SK-N-SH (cell line): ENCODE measurements around the gene ALB. TPM values are rescaled to one million over a fixed set of nuclear protein-coding genes. Genes with fewer than 3 reads are reported as not detected.

ENCODE experiments used
- CTCF ChIA-PET: fragments of 300-600, 350-600 bp; formaldehyde crosslinking; extraction: SDS; loops from one replicate; lab custom pipeline; 2021; lab: Yijun Ruan, JAX
- POLR2A ChIA-PET: fragments of 350-600 bp; sonication (Branson Sonifier 250); formaldehyde crosslinking; extraction: SDS; loops from one replicate; lab custom pipeline; 2020; ENCODE audit warnings: antibody characterized with exemption, inconsistent platforms; lab: Yijun Ruan, JAX
- DNase-seq: peaks from one replicate; pipeline ENCODE4 v3.0.0; 2012
- H2AFZ ChIP-seq: fragments of 200-600 bp; sonication (generic); 2 replicates; pipeline ENCODE4 v1.8.1; 2016; ENCODE audit warnings: antibody characterized with exemption, mild to moderate bottlenecking, low read depth
- H3F3A ChIP-seq: fragments of 200-600 bp; sonication (generic); replicated peaks from 2 replicates; pipeline ENCODE3; 2016; ENCODE audit warnings: antibody characterized with exemption, mild to moderate bottlenecking; ENCODE audit not compliant: insufficient read depth
- H3K27ac ChIP-seq, 2 experiments: fragments of 200-500 bp in 1 of 2; fragments of 200-600 bp in 1 of 2; sonication (Bioruptor generic) in 1 of 2; sonication (generic), shearing (Covaris generic) in 1 of 2; 2 replicates each; pipeline versions ENCODE4 v1.5.1 to v1.6.1; 2014 to 2016; ENCODE audit warnings: low read depth in 2 of 2, inconsistent platforms in 1 of 2, low read length in 1 of 2, mild to moderate bottlenecking in 1 of 2, mixed read lengths in 1 of 2
- H3K27me3 ChIP-seq: fragments of 200-600 bp; sonication (generic), shearing (Covaris generic); 2 replicates; pipeline ENCODE4 v1.6.1; 2016; ENCODE audit warnings: mixed run types; ENCODE audit not compliant: insufficient read depth
- H3K36me3 ChIP-seq, 2 experiments: fragments of 200-500 bp in 1 of 2; fragments of 200-600 bp in 1 of 2; sonication (Bioruptor generic) in 1 of 2; sonication (generic) in 1 of 2; replicated peaks in 1 of 2; 2 replicates each; pipeline versions ENCODE3 to v1.5.1; 2014 to 2016; ENCODE audit warnings: low read length in 1 of 2, mild to moderate bottlenecking in 1 of 2; ENCODE audit not compliant: insufficient read depth in 2 of 2, control insufficient read depth in 1 of 2
- H3K4me1 ChIP-seq, 2 experiments: fragments of 200-500 bp in 1 of 2; fragments of 200-600 bp in 1 of 2; sonication (Bioruptor generic) in 1 of 2; sonication (generic), shearing (Covaris generic) in 1 of 2; 2 replicates each; pipeline versions ENCODE4 v1.5.1 to v1.6.1; 2014 to 2016; ENCODE audit warnings: low read depth in 1 of 2, low read length in 1 of 2, mixed run types in 1 of 2; ENCODE audit not compliant: insufficient read depth in 2 of 2, control insufficient read depth in 1 of 2
- H3K4me2 ChIP-seq: fragments of 200-600 bp; sonication (generic), shearing (Covaris generic); 2 replicates; pipeline ENCODE4 v1.6.1; 2017; ENCODE audit warnings: mixed run types
- H3K4me3 ChIP-seq, 2 experiments: fragments of 200-500 bp in 1 of 2; fragments of 200-600 bp in 1 of 2; sonication (Bioruptor generic) in 1 of 2; sonication (generic), shearing (Covaris generic) in 1 of 2; 2 replicates each; pipeline versions ENCODE4 v1.5.1 to v1.8.1; 2014 to 2016; ENCODE audit warnings: low read depth in 2 of 2, inconsistent platforms in 1 of 2, low read length in 1 of 2, mild to moderate bottlenecking in 1 of 2, mixed read lengths in 1 of 2, moderate library complexity in 1 of 2
- H3K79me2 ChIP-seq: fragments of 200-600 bp; sonication (generic); 2 replicates; pipeline ENCODE4 v1.8.1; 2017; ENCODE audit warnings: mild to moderate bottlenecking; ENCODE audit not compliant: insufficient read depth
- H3K9ac ChIP-seq: fragments of 200-600 bp; sonication (generic); 2 replicates; pipeline ENCODE4 v1.6.1; 2017; ENCODE audit warnings: mixed run types
- H3K9me2 ChIP-seq: fragments of 200-600 bp; sonication (generic); 2 replicates; pipeline ENCODE4 v1.6.1; 2017; ENCODE audit warnings: mixed run types
- H3K9me3 ChIP-seq: fragments of 200-600 bp; sonication (generic); 2 replicates; pipeline ENCODE4 v1.6.1; 2017; ENCODE audit warnings: mixed run types, mild to moderate bottlenecking, moderate library complexity
- H4K20me1 ChIP-seq: fragments of 200-600 bp; sonication (generic); 2 replicates; pipeline ENCODE4 v1.6.1; 2017; ENCODE audit warnings: mild to moderate bottlenecking, mixed run types; ENCODE audit not compliant: insufficient read depth
- CHD2 ChIP-seq: fragments of 150-350 bp; IDR thresholded peaks from 2 replicates; pipeline ENCODE4 v1.6.1; 2018; ENCODE audit warnings: low read length; ENCODE audit not compliant: partially characterized antibody
- ELF1 ChIP-seq: IDR thresholded peaks from 2 replicates; pipeline ENCODE4 v1.4.0; 2012
- EZH2phosphoT487 ChIP-seq: fragments of 200-600 bp; sonication (generic); IDR thresholded peaks from 2 replicates; pipeline ENCODE4 v1.6.1; 2017; ENCODE audit warnings: low read depth, mixed run types, mild to moderate bottlenecking, antibody characterized with exemption, moderate library complexity, borderline replicate concordance
- FOXJ3 ChIP-seq: sonication (generic); formaldehyde crosslinking; IDR thresholded peaks from 2 replicates; pipeline ENCODE4 v1.5.1; 2020; ENCODE audit warnings: mild to moderate bottlenecking, missing genetic modification reagents
- GABPA ChIP-seq: IDR thresholded peaks from 2 replicates; pipeline ENCODE4 v1.4.0; 2012; ENCODE audit warnings: low read depth, mild to moderate bottlenecking
- JUND ChIP-seq: IDR thresholded peaks from 2 replicates; pipeline ENCODE4 v1.4.0; 2012
- MXI1 ChIP-seq: IDR thresholded peaks from 2 replicates; pipeline ENCODE4 v1.6.1; 2012; ENCODE audit warnings: mild to moderate bottlenecking, low read depth, low read length, improper control_type of control experiment
- RFX5 ChIP-seq: IDR thresholded peaks from 2 replicates; pipeline ENCODE4 v1.6.1; 2012; ENCODE audit warnings: mild to moderate bottlenecking, improper control_type of control experiment, low read length
- RXRA ChIP-seq: IDR thresholded peaks from 2 replicates; pipeline ENCODE4 v1.4.0; 2012; ENCODE audit warnings: low read depth, mild to moderate bottlenecking, borderline replicate concordance
- TCF12 ChIP-seq: IDR thresholded peaks from 2 replicates; pipeline ENCODE4 v1.4.0; 2012
- TEAD4 ChIP-seq: IDR thresholded peaks from 2 replicates; pipeline ENCODE4 v1.4.0; 2012; ENCODE audit warnings: mild to moderate bottlenecking, borderline replicate concordance; ENCODE audit not compliant: insufficient read depth
- YY1 ChIP-seq: IDR thresholded peaks from 2 replicates; pipeline ENCODE4 v1.4.0; 2012; ENCODE audit warnings: low read depth, mild to moderate bottlenecking
- WGBS: methylation state at CpG from one replicate; pipeline ENCODE4 v1.1.6; 2017; ENCODE audit warnings: low lambda C conversion rate; 5-methylcytosine and 5-hydroxymethylcytosine counted together
- polyA plus RNA-seq, 3 experiments: library from polyadenylated mRNA; depleted of rRNA; stranded (reverse); fragments of >200 nt; gene quantifications; 2 replicates each; pipeline ENCODE4 v1.2.3, GENCODE V29; 2012
- TF ChIP-seq, protein P1 (sequence below): IDR thresholded peaks from 2 replicates; pipeline ENCODE4 v1.4.0; 2012; ENCODE audit warnings: low read depth, borderline replicate concordance
- TF ChIP-seq, protein P2 (sequence below): IDR thresholded peaks from 2 replicates; pipeline ENCODE4 v1.6.1; 2012; ENCODE audit warnings: mild to moderate bottlenecking, low read depth, low read length, moderate library complexity
- TF ChIP-seq, protein P3 (sequence below): IDR thresholded peaks from 2 replicates; pipeline ENCODE4; 2012

The ALB gene
- polyA plus RNA-seq, 1 of the 3 experiments (the other 2 are of a cell fraction): not detected

DNA sequence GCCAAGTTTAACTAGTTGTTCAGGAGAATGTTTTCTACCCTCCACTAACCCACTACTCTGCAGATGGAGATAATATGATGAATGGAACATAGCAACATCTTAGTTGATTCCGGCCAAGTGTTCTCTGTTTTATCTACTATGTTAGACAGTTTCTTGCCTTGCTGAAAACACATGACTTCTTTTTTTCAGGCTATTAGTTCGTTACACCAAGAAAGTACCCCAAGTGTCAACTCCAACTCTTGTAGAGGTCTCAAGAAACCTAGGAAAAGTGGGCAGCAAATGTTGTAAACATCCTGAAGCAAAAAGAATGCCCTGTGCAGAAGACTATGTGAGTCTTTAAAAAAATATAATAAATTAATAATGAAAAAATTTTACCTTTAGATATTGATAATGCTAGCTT lies 13.3 kb downstream of the ALB start:
- Histone ChIP-seq H3K9me3 (no peaks in the 10 kb centered on the region), H2AFZ (no peak overlapping the region), H3K79me2 (no peaks in the 10 kb centered on the region), H3K4me1 (no peaks in the 10 kb centered on the region), H3K27me3 (no peaks in the 10 kb centered on the region), H3K27ac (no peak overlapping the region), H3K9ac (no peak overlapping the region), H4K20me1 (no peaks in the 10 kb centered on the region), H3K4me2 (no peak overlapping the region), H3K4me3 (no peak overlapping the region), H3K36me3 (no peaks in the 10 kb centered on the region), H3F3A (no peaks in the 10 kb centered on the region), H3K9me2 (no peaks in the 10 kb centered on the region)
- no peak for TF ChIP-seq TEAD4
- TF ChIP-seq, protein P1, sequence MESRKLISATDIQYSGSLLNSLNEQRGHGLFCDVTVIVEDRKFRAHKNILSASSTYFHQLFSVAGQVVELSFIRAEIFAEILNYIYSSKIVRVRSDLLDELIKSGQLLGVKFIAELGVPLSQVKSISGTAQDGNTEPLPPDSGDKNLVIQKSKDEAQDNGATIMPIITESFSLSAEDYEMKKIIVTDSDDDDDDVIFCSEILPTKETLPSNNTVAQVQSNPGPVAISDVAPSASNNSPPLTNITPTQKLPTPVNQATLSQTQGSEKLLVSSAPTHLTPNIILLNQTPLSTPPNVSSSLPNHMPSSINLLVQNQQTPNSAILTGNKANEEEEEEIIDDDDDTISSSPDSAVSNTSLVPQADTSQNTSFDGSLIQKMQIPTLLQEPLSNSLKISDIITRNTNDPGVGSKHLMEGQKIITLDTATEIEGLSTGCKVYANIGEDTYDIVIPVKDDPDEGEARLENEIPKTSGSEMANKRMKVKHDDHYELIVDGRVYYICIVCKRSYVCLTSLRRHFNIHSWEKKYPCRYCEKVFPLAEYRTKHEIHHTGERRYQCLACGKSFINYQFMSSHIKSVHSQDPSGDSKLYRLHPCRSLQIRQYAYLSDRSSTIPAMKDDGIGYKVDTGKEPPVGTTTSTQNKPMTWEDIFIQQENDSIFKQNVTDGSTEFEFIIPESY: no peak
- DNase-seq: no peak
- 11% methylated on average over 2 of the region's 2 CpGs for WGBS
- CTCF ChIA-PET: no interaction called here
- POLR2A ChIA-PET: no interaction called here

DNA sequence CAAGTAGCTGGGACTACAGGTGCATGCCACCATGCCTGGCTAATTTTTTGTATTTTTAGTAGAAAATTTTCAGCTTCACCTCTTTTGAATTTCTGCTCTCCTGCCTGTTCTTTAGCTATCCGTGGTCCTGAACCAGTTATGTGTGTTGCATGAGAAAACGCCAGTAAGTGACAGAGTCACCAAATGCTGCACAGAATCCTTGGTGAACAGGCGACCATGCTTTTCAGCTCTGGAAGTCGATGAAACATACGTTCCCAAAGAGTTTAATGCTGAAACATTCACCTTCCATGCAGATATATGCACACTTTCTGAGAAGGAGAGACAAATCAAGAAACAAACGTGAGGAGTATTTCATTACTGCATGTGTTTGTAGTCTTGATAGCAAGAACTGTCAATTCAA lies 13.9 kb downstream of the ALB start:
- H3K9me3 ChIP-seq: no peaks in the 10 kb centered on the region
- H3K27me3 ChIP-seq: no peaks in the 10 kb centered on the region
- ChIA-PET POLR2A (no interaction called here), CTCF (interaction anchor here (0.7 to 1.5 kb wide), 3 partner anchors 17 to 28 kb away, joined by 3 to 4 read pairs (median 3); no protein-coding TSS in a partner anchor)
- no peak for DNase-seq
- no peak overlapping the region for H3K27ac ChIP-seq
- no peak for TF ChIP-seq MXI1
- TF ChIP-seq, protein P2, sequence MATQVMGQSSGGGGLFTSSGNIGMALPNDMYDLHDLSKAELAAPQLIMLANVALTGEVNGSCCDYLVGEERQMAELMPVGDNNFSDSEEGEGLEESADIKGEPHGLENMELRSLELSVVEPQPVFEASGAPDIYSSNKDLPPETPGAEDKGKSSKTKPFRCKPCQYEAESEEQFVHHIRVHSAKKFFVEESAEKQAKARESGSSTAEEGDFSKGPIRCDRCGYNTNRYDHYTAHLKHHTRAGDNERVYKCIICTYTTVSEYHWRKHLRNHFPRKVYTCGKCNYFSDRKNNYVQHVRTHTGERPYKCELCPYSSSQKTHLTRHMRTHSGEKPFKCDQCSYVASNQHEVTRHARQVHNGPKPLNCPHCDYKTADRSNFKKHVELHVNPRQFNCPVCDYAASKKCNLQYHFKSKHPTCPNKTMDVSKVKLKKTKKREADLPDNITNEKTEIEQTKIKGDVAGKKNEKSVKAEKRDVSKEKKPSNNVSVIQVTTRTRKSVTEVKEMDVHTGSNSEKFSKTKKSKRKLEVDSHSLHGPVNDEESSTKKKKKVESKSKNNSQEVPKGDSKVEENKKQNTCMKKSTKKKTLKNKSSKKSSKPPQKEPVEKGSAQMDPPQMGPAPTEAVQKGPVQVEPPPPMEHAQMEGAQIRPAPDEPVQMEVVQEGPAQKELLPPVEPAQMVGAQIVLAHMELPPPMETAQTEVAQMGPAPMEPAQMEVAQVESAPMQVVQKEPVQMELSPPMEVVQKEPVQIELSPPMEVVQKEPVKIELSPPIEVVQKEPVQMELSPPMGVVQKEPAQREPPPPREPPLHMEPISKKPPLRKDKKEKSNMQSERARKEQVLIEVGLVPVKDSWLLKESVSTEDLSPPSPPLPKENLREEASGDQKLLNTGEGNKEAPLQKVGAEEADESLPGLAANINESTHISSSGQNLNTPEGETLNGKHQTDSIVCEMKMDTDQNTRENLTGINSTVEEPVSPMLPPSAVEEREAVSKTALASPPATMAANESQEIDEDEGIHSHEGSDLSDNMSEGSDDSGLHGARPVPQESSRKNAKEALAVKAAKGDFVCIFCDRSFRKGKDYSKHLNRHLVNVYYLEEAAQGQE: peak; percentile 84
- TF ChIP-seq, all 33 proteins: peak for 1
- Histone ChIP-seq H3K4me1 (no peaks in the 10 kb centered on the region), H4K20me1 (no peaks in the 10 kb centered on the region), H3K4me3 (no peak overlapping the region), H3K36me3 (no peaks in the 10 kb centered on the region), H3K9ac (no peak overlapping the region), H3K4me2 (no peak overlapping the region), H3K9me2 (no peaks in the 10 kb centered on the region), H3F3A (no peaks in the 10 kb centered on the region), H3K79me2 (no peaks in the 10 kb centered on the region), H2AFZ (no peak overlapping the region)
- 3% methylated on average over 6 of the region's 6 CpGs for WGBS

DNA sequence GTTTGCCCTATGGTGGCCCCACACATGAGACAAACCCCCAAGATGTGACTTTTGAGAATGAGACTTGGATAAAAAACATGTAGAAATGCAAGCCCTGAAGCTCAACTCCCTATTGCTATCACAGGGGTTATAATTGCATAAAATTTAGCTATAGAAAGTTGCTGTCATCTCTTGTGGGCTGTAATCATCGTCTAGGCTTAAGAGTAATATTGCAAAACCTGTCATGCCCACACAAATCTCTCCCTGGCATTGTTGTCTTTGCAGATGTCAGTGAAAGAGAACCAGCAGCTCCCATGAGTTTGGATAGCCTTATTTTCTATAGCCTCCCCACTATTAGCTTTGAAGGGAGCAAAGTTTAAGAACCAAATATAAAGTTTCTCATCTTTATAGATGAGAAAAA lies 14.6 kb downstream of the ALB start:
- Histone ChIP-seq H3K4me1 (no peaks in the 10 kb centered on the region), H3K9me2 (no peaks in the 10 kb centered on the region), H3K4me3 (no peak overlapping the region), H3F3A (no peaks in the 10 kb centered on the region), H3K27ac (no peak overlapping the region), H3K4me2 (no peak overlapping the region), H3K79me2 (no peaks in the 10 kb centered on the region), H3K36me3 (no peaks in the 10 kb centered on the region), H3K9me3 (no peaks in the 10 kb centered on the region), H3K27me3 (no peaks in the 10 kb centered on the region), H3K9ac (no peak overlapping the region), H2AFZ (no peak overlapping the region), H4K20me1 (no peaks in the 10 kb centered on the region)
- 0% methylated on average over 1 of the region's 1 CpG for WGBS
- CTCF ChIA-PET: interaction anchor here (0.7 to 1.5 kb wide), 2 partner anchors 17 to 27 kb away, joined by 3 to 4 read pairs; no protein-coding TSS in a partner anchor
- DNase-seq: no peak
- POLR2A ChIA-PET: no interaction called here
- TF ChIP-seq FOXJ3 (CRISPR knock-in tag): no peak
- no peak for TF ChIP-seq RXRA
- no peak for TF ChIP-seq JUND
- no peak for TF ChIP-seq RFX5
- TF ChIP-seq TCF12: no peak
- no peak for TF ChIP-seq CHD2
- no peak for TF ChIP-seq GABPA
- TF ChIP-seq EZH2phosphoT487: no peak
- no peak for TF ChIP-seq ELF1
- TF ChIP-seq, protein P3, sequence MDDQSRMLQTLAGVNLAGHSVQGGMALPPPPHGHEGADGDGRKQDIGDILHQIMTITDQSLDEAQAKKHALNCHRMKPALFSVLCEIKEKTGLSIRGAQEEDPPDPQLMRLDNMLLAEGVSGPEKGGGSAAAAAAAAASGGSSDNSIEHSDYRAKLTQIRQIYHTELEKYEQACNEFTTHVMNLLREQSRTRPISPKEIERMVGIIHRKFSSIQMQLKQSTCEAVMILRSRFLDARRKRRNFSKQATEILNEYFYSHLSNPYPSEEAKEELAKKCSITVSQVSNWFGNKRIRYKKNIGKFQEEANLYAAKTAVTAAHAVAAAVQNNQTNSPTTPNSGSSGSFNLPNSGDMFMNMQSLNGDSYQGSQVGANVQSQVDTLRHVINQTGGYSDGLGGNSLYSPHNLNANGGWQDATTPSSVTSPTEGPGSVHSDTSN: no peak
- TF ChIP-seq YY1: no peak
- no peak for TF ChIP-seq TEAD4
